ENCODE data around the gene PTPRN2. TPM values are rescaled to one million over a fixed set of nuclear protein-coding genes. Genes with fewer than 3 reads are reported as not detected.
"Not testable (repeated sequence)": the region's sequence is repeated elsewhere in the genome, so short reads cannot be mapped to it uniquely, and the experiment has no call there.

Gene PTPRN2
- polyA plus RNA-seq, 1 experiment, result 0.31 TPM

- ChIA-PET CTCF (no interaction called here), POLR2A (no interaction called here)
- no peak overlapping the region for H3K4me3 ChIP-seq (ENCODE audit: low read depth, low read length)
- no peak for TF ChIP-seq CTCF (IDR thresholded peaks at IDR 0.05; ENCODE audit: insufficient read depth, low read depth, low read length)
- DNase-seq (ENCODE audit: low read depth), result no peak
- H3K27me3 ChIP-seq (ENCODE audit: control insufficient read depth, insufficient read depth, low read length), result no peaks in the 10 kb centered on the region
- H3K36me3 ChIP-seq (ENCODE audit: control insufficient read depth, insufficient read depth, low read length), result no peaks in the 10 kb centered on the region
These were observed 427.4 kb downstream of the PTPRN2 start for GRCh38 chr7:158160199-158160598.

- POLR2A ChIA-PET, result no interaction called here
- Histone ChIP-seq H3K4me3 (ENCODE audit: low read depth, low read length) (no peak overlapping the region), H3K36me3 (ENCODE audit: control insufficient read depth, insufficient read depth, low read length) (no peaks in the 10 kb centered on the region), H3K27me3 (ENCODE audit: control insufficient read depth, insufficient read depth, low read length) (no peaks in the 10 kb centered on the region)
- CTCF ChIA-PET, result no interaction called here
- no peak for TF ChIP-seq CTCF (IDR thresholded peaks at IDR 0.05; ENCODE audit: insufficient read depth, low read depth, low read length)
- no peak for DNase-seq (ENCODE audit: low read depth)
These were observed 430.2 kb downstream of the PTPRN2 start for GRCh38 chr7:158157460-158157859.

- DNase-seq (ENCODE audit: low read depth); H3K36me3 ChIP-seq (ENCODE audit: control insufficient read depth, insufficient read depth, low read length); POLR2A ChIA-PET; CTCF ChIA-PET; H3K4me3 ChIP-seq (ENCODE audit: low read depth, low read length); H3K27me3 ChIP-seq (ENCODE audit: control insufficient read depth, insufficient read depth, low read length): not testable (repeated sequence)
These were observed 436.4 kb downstream of the PTPRN2 start for GRCh38 chr7:158151273-158151672.

GRCh38 chr7:158150234-158150633 is 437.4 kb downstream of the PTPRN2 start:
- ChIA-PET POLR2A (no interaction called here), CTCF (no interaction called here)
- DNase-seq (ENCODE audit: low read depth), result no peak
- Histone ChIP-seq H3K4me3 (ENCODE audit: low read depth, low read length) (no peak overlapping the region), H3K36me3 (ENCODE audit: control insufficient read depth, insufficient read depth, low read length) (no peaks in the 10 kb centered on the region), H3K27me3 (ENCODE audit: control insufficient read depth, insufficient read depth, low read length) (no peaks in the 10 kb centered on the region)
- no peak for TF ChIP-seq CTCF (IDR thresholded peaks at IDR 0.05; ENCODE audit: insufficient read depth, low read depth, low read length)

GRCh38 chr7:158147431-158147830 is 440.2 kb downstream of the PTPRN2 start:
- POLR2A ChIA-PET; H3K4me3 ChIP-seq (ENCODE audit: low read depth, low read length); H3K27me3 ChIP-seq (ENCODE audit: control insufficient read depth, insufficient read depth, low read length); H3K36me3 ChIP-seq (ENCODE audit: control insufficient read depth, insufficient read depth, low read length); DNase-seq (ENCODE audit: low read depth); CTCF ChIA-PET: not testable (repeated sequence)

- CTCF ChIA-PET, result no interaction called here
- no peak for DNase-seq (ENCODE audit: low read depth)
- POLR2A ChIA-PET, result no interaction called here
- Histone ChIP-seq H3K36me3 (ENCODE audit: control insufficient read depth, insufficient read depth, low read length) (no peaks in the 10 kb centered on the region), H3K27me3 (ENCODE audit: control insufficient read depth, insufficient read depth, low read length) (no peaks in the 10 kb centered on the region), H3K4me3 (ENCODE audit: low read depth, low read length) (no peak overlapping the region)
- no peak for TF ChIP-seq CTCF (IDR thresholded peaks at IDR 0.05; ENCODE audit: insufficient read depth, low read depth, low read length)
These were observed 442.3 kb downstream of the PTPRN2 start for GRCh38 chr7:158145370-158145769.

Data from BJ (cell line).